Occipital lobe (tissue), 2 donors: Measurements from ENCODE around the gene BACH2. TPM values are rescaled to one million over a fixed set of nuclear protein-coding genes. Genes with fewer than 3 reads are reported as not detected.
A peak's percentile ranks its signal among the peaks of the same experiment; 100 is the strongest.
"Not testable (repeated sequence)": the region's sequence is repeated elsewhere in the genome, so short reads cannot be mapped to it uniquely, and the experiment has no call there.

Source experiments
- DNase-seq: peaks from one replicate; lab custom pipeline; 2025; lab: John Stamatoyannopoulos, UW
- total RNA-seq: library from RNA; depleted of rRNA; stranded (reverse); fragments of >200 nt; gene quantifications from one replicate; pipeline ENCODE4 v1.2.3, GENCODE V29; 2014

Gene BACH2
- 65.4 TPM for total RNA-seq

GRCh38 chr6:90296341-90297114 lies at the start of gene BACH2:
Gene BACH2 (minus strand): TSS chr6:90296843. CDS start chr6:90008844, 287,999 bp downstream.
- DNase-seq: peak; percentile 86

- no peak for DNase-seq
Measured at GRCh38 chr6:90343576-90343975, 46.9 kb upstream of the BACH2 start.

GRCh38 chr6:90338409-90338808 lies 41.8 kb upstream of the BACH2 start:
- no peak for DNase-seq

DNA sequence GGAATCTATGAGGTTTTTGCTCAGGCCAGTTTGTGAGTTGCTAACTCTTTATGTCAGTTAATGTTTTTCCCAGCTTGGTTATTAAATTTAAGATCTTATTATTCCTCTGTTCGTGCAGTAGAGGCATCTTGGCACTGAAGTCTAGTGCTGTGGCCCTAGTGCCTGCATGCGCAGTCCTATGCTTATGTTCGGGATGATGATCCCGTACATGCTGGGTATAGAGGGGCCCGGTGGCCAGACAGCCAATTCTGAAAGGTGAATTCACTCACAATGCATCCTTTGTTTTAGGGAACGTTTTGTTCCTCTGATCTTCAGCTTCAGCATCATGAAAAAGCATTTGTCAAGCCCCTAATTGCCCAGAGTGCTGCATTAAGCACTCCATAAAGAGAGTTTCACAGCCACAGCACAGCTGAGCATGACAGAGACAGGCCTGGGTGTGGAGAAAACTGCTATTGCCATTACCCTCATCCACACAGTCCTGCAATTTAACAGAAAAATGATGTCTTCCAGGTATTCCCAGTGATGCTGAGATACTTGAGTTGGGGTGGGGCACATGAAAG lies 39.8 kb upstream of the BACH2 start:
- DNase-seq: no peak

GRCh38 chr6:90333928-90334327 lies 37.3 kb upstream of the BACH2 start:
- no peak for DNase-seq

DNA sequence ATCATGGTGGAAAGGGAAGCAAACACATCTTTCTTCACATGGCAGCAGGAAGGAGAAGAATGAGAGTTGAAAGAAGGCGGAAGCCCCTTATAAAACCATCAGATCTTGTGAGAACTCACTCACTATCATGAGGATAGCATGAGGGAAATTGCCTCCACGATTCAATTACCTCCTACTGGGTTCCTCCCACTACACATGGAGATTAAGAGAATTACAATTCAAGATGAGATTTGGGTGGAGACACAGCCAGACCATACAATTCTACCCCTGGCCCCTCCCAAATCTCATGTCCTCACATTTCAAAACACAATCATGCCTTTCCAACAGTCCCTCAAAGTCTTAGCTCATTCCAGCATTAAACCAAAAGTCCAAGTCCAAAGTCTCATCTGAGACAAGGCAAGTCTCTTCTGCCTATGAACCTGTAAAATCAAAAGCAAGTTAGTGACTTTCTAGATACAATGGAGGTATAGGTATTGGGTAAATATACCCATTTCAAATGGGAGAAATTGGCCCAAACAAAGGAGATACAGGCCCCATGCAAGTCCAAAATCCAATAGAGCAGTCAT lies 36.4 kb upstream of the BACH2 start:
- not testable (repeated sequence) for DNase-seq

DNA sequence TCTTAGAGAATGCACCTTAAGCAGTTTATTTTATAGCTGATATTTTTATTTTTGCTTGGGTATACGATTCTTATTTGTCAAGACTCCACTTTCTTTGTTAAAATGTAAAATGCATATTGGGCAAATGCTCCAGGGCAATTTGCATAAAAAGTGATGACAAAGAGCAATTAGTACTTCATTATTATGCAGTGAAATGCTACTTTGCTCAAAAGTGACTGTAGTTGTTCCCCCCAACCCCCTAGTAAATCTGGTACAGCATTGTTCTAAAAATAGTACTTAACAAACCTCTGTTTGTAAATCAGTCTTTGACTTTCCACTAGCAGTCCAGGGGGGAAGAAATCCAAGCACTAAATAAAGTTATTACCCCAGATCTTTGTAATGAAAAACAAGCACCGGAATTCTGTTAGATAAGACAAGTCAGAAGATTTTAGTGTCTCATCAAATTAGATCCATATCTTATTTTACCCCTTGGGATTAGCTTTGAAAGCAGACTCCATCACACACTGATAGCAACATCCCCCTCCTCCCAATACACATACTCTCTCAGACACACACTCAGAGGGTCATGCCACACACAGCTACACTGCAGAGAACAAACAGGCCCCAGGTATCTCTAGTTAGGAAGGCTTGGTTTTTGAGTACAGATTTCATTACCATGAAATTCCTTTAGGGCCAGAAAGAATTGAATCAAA lies 32.9 kb upstream of the BACH2 start:
- DNase-seq: no peak

DNA sequence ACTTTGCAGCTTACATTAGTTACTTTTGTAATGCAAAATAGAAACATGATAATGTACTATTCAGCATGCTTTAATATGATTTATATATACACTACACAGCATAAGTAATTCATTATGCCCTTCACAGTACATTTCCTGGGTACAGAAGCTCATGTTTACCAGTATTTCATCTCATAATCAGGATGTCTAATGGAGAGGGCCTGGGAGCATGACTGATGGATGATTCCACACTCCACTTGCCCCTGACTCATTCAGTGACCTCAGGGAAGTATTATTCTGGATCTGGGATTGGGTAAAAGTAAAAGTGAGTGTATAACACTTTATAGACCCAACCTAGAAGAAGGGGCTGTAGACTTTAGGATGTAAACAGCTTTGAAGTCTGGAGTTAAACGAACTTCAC lies 31.4 kb upstream of the BACH2 start:
- no peak for DNase-seq

- DNase-seq: no peak
Measured at GRCh38 chr6:90326404-90327057, 29.9 kb upstream of the BACH2 start.

- DNase-seq: no peak
Measured at GRCh38 chr6:90323706-90324105, 27.1 kb upstream of the BACH2 start.

GRCh38 chr6:90322976-90323474 lies 26.4 kb upstream of the BACH2 start:
- DNase-seq: no peak

DNA sequence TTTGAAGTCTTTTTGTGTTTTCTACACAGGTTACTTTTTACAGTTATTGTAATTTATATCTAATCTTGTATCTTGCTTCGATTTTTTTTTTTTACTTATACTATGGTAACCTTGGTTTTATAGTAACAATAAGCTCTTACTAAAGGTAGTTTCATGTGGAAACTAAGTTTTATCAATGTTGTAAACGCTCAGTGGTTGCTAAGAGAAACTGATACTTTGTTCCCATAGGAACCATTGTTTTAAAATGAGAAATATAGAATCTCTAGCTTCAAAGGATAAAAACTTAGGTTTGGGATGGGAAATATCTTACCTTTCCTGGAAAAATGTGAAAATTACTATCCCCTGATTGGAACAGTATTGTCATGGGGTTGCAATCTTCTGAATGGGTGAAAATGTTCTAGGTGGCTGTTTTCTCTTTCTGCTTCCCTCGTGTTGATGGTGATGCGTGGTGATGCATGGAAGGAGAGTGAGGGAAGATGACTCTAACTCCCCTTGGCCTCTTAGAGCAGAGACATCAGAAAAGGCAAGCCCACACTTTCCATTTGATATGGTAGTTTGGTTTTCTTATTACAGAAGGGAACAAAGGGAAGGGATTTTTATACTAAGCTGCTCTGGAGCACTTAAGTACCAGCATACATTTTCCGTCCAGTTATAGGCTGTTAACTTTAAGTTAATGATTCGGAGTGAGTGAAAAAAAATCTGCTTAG lies 23.5 kb upstream of the BACH2 start:
- no peak for DNase-seq

DNA sequence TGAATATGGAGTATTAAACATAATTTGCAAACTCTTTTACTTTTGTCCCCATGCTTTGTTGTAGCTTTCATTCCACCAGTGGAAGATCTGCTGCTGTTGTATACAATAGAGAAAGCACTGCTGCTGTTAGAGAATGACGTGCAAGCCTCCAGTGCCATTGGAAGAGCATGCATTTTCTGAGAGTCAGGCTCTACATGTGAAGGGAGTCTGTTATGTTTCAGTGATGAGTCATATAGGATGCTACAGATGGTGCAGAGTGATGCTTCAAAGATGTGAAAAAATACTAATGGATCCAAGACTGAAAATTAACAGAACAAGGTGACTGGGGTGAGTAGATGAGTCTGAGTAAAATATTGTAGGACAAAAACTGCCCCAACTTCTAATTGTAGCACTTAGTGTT lies 22.4 kb upstream of the BACH2 start:
- no peak for DNase-seq

GRCh38 chr6:90315986-90316385 lies 19.3 kb upstream of the BACH2 start:
- DNase-seq: no peak

GRCh38 chr6:90315354-90315950 lies 18.8 kb upstream of the BACH2 start:
- DNase-seq: no peak

DNA sequence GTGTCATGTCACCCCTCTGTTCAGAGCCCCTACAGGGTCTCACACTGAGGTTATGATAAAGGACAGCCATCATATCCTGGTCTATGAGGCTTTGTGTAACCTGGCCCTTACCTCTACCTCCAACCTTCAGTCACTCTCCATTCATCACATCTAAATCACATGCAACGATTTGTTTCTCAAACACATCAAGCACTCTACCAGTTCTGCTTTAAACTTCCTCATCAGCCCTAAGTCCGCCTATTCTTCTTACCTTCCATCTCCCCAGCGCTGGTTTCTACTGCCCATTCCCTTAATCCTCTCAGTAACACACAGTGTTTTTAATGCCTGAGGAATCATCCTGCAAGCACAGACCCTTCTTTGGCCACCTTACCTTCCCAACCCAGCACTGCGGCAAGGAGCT lies 17.9 kb upstream of the BACH2 start:
- no peak for DNase-seq

GRCh38 chr6:90311569-90311968 lies 14.9 kb upstream of the BACH2 start:
- no peak for DNase-seq

DNA sequence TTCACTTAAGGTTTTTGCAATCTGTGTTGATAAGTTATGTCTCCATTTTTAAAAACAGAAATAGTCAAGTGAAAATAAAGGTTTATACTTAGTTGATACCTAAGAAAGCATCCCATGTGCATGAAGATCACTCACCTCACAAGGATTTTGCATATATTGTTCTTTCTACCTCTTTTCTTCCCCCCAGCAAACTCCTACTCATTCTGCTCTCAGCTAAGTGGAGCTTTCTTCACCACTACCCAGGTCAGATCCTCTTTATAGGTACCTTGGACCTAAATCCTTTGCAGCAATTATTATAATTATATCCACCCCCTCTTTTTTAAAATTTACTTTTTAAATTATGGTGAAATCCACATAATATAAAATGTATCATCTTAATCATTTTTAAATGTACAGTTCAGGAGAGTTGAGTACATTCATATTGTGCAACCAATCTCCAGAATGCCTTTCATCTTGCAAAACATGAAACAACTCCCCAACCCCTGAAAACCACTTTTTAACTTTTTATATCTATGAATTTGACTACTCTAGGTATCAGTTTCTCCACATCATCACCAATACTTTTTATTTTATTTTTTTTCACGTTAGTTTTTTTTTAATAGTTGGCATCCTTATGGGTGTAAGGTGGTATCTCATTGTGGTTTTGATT lies 9.3 kb upstream of the BACH2 start:
- no peak for DNase-seq

DNA sequence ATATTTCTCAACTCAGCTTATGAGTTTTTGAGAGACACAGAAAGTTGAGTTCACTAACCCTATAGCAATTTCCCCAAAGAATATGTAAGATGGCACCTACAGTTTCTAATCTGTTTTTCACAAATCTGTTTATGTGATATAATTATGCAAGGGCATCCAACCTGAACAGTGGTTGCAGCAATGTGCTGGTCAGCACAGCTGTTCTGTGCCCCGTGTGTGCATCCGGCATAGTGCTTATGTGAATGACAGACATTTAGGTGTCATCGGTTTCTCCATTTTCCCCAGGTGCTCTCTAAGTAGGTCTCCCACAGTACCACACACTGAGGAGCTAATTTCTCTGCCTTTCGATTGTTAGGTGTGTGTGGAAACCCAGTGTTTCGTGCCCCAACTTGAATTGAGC lies 7.7 kb upstream of the BACH2 start:
- DNase-seq: no peak

DNA sequence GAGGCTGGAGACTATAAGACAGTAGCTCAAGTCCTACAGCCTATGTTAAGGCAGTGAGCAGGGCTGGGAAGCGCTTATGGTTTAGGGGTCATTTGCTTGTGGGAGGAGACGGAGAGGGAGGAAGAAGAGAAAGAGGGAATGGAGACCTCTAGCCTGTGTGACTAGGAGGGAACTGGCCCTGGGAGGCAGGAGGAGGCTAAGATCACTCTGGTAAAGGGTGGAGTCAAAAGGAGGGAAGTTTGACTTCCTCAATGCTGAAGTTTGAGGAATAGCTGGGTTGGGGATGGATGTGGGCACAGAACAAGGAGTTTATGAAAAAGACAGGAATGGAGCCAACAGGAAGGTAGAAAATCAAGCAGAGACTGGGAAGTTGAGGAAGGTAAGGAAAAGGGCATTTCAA lies 6.4 kb upstream of the BACH2 start:
- DNase-seq: no peak
